Esophagus squamous epithelium (tissue), 5 donors: ENCODE data around the gene LARP6. TPM values are rescaled to one million over a fixed set of nuclear protein-coding genes. Genes with fewer than 3 reads are reported as not detected.

Experiments used
- DNase-seq: peaks from one replicate; lab custom pipeline; 2025; lab: John Stamatoyannopoulos, UW
- H3K27ac ChIP-seq, 4 donors: fragments of 200-600 bp; sonication (generic); one replicate each; pipeline ENCODE4 v1.5.1; 2016 to 2019; ENCODE audit warnings: mild to moderate bottlenecking in 1 of 4
- H3K27me3 ChIP-seq, 4 donors: fragments of 200-600 bp; sonication (generic); 1 replicate in 3 of 4; 2 replicates in 1 of 4; pipeline versions ENCODE4 v1.5.1 to v1.6.0; 2017 to 2021; ENCODE audit warnings: antibody characterized with exemption in 1 of 4
- H3K36me3 ChIP-seq, 3 donors: fragments of 200-600 bp; sonication (generic); one replicate each; pipeline ENCODE4 v1.5.1; 2016 to 2019
- H3K4me1 ChIP-seq, 3 donors: fragments of 200-600 bp; sonication (generic); one replicate each; pipeline ENCODE4 v1.5.1; 2017 to 2019
- H3K4me3 ChIP-seq, 4 donors: fragments of 200-600 bp; sonication (generic); 1 replicate in 3 of 4; 2 replicates in 1 of 4; pipeline ENCODE4 v1.5.1; 2016 to 2019; ENCODE audit warnings: mild to moderate bottlenecking in 2 of 4, moderate library complexity in 1 of 4
- H3K9me3 ChIP-seq, 3 donors: fragments of 200-600 bp; sonication (generic); one replicate each; pipeline ENCODE4 v1.5.1; 2016 to 2019
- POLR2A ChIP-seq, 4 donors: fragments of 450-650 bp; IDR thresholded peaks; one replicate each; pipeline ENCODE4 v1.6.1; 2017; ENCODE audit warnings: antibody characterized with exemption in 4 of 4, mild to moderate bottlenecking in 4 of 4, moderate library complexity in 3 of 4
- WGBS, 2 donors: methylation state at CpG; one replicate each; pipeline ENCODE4 v1.1.5; 2018; 5-methylcytosine and 5-hydroxymethylcytosine counted together
- intact Hi-C: fragments of 100-400 bp; cut with DNase I; formaldehyde crosslinking; loops from one replicate; pipeline ENCODE4 v1.15.0; 2022
- total RNA-seq, 4 donors: library from RNA; depleted of rRNA; stranded (reverse); fragments of >200 nt; gene quantifications; one replicate each; pipeline ENCODE4 v1.1.0, GENCODE V29; 2016
- TF ChIP-seq, protein P1 (sequence below), 6 experiments: fragments of 450-650 bp in 4 of 6; fragments of 200-600 bp in 2 of 6; sonication (generic) in 2 of 6; IDR thresholded peaks; one replicate each; pipeline ENCODE4 v1.5.1; 2016 to 2019; ENCODE audit warnings: antibody characterized with exemption in 6 of 6, mild to moderate bottlenecking in 4 of 6, moderate library complexity in 4 of 6
- donor health status: DM: yes; HTN: yes; CAD: no.

The LARP6 gene
- total RNA-seq, 4 donors from 2014 or later = 0.30 to 18.7 (median 2.8) TPM

- DNase-seq = no peak
- 38 to 80% methylated on average over 2 of the region's 2 CpGs for WGBS, 2 donors
- TF ChIP-seq POLR2A (IDR thresholded peaks at IDR 0.05) = no peak
- TF ChIP-seq, protein P1, sequence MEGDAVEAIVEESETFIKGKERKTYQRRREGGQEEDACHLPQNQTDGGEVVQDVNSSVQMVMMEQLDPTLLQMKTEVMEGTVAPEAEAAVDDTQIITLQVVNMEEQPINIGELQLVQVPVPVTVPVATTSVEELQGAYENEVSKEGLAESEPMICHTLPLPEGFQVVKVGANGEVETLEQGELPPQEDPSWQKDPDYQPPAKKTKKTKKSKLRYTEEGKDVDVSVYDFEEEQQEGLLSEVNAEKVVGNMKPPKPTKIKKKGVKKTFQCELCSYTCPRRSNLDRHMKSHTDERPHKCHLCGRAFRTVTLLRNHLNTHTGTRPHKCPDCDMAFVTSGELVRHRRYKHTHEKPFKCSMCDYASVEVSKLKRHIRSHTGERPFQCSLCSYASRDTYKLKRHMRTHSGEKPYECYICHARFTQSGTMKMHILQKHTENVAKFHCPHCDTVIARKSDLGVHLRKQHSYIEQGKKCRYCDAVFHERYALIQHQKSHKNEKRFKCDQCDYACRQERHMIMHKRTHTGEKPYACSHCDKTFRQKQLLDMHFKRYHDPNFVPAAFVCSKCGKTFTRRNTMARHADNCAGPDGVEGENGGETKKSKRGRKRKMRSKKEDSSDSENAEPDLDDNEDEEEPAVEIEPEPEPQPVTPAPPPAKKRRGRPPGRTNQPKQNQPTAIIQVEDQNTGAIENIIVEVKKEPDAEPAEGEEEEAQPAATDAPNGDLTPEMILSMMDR (IDR thresholded peaks at IDR 0.05) = no peak
These were observed 23.3 kb downstream of the LARP6 start for GRCh38 chr15:70830615-70831014.

GRCh38 chr15:70829371-70830166 lies 24.4 kb downstream of the LARP6 start:
- peaks cover 0 to 21% (median 0%) of the 10 kb centered on the region in 3 donors for H3K36me3 ChIP-seq
- no peak overlapping the region for H3K4me3 ChIP-seq
- WGBS, 2 donors = 70 to 75% methylated on average over 9 of the region's 9 CpGs
- TF ChIP-seq, protein P1 (IDR thresholded peaks at IDR 0.05) = no peak
- TF ChIP-seq POLR2A (IDR thresholded peaks at IDR 0.05) = no peak
- DNase-seq = no peak
- no peaks in the 10 kb centered on the region for H3K9me3 ChIP-seq
- no peak overlapping the region for H3K27ac ChIP-seq
- H3K27me3 ChIP-seq = no peaks in the 10 kb centered on the region
- intact Hi-C loops = no loop called here
- H3K4me1 ChIP-seq = peaks cover 0 to 38% (median 16%) of the 10 kb centered on the region in 3 donors

More at GRCh38 chr15:70830615-70831014, 23.3 kb downstream of the LARP6 start:
- no peaks in the 10 kb centered on the region for H3K9me3 ChIP-seq
- no peaks in the 10 kb centered on the region for H3K27me3 ChIP-seq
- intact Hi-C loops = no loop called here
- no peak overlapping the region for H3K27ac ChIP-seq
- no peak overlapping the region for H3K4me3 ChIP-seq
- peaks cover 0 to 28% (median 16%) of the 10 kb centered on the region in 3 donors for H3K4me1 ChIP-seq
- peaks cover 0 to 21% (median 0%) of the 10 kb centered on the region in 3 donors for H3K36me3 ChIP-seq

DNA sequence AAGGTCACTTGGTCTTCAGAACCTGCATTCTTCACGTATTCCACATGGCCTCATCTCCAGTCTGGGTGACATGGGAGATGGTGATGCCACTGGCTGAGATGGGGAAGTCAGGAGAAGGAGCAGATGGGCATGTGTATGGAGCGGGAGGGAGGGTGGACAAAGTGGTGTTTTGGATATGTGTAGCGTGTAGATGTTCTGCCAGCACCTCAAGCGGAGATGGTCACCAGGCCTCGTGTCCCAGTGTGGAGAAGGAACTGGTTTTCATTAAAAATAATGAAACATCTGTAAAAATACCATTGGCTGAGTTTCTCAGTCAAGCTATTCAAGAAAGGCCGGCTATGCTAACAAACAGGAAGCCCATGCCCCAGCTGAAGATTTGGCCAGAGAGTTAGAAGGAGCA lies 26.2 kb downstream of the LARP6 start:
- intact Hi-C loops = no loop called here
- peaks cover 0 to 19% (median 0%) of the 10 kb centered on the region in 3 donors for H3K36me3 ChIP-seq
- H3K27ac ChIP-seq = no peak overlapping the region
- peaks cover 0 to 27% (median 10%) of the 10 kb centered on the region in 3 donors for H3K4me1 ChIP-seq
- H3K9me3 ChIP-seq = no peaks in the 10 kb centered on the region
- H3K27me3 ChIP-seq = no peaks in the 10 kb centered on the region
- no peak for TF ChIP-seq POLR2A (IDR thresholded peaks at IDR 0.05)
- TF ChIP-seq, protein P1 (IDR thresholded peaks at IDR 0.05) = no peak
- 83 to 89% methylated on average over 6 of the region's 6 CpGs for WGBS, 2 donors
- no peak overlapping the region for H3K4me3 ChIP-seq
- no peak for DNase-seq

DNA sequence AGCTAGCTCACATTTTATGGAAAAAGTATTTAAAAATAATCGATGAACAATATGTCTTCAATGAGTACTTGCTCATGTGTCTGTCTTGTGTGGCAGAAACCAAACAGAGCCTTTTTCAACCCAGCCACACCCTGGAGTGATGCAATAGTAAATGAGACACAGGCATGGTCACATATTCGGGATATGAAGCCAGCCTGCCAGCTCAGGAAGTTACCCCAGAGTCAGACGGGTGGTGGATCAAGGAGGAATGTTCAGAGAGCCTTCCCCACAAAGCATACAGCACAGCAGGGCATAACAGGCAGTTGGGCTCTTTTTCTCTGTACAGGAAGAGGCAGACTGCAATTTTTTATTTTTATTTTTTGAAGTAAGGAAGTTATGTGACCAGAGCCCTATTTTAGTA lies 27.3 kb downstream of the LARP6 start:
- intact Hi-C loops = no loop called here
- no peak for TF ChIP-seq POLR2A (IDR thresholded peaks at IDR 0.05)
- TF ChIP-seq, protein P1 (IDR thresholded peaks at IDR 0.05) = no peak
- 12 to 14% methylated on average over 3 of the region's 3 CpGs for WGBS, 2 donors
- no peak for DNase-seq
- H3K27me3 ChIP-seq = no peaks in the 10 kb centered on the region
- H3K27ac ChIP-seq = peak overlapping the region in 3 of 4 donors; percentile 44 to 62 (median 44)
- no peaks in the 10 kb centered on the region for H3K9me3 ChIP-seq
- H3K4me1 ChIP-seq = peaks cover 0 to 27% (median 10%) of the 10 kb centered on the region in 3 donors
- H3K4me3 ChIP-seq = no peak overlapping the region
- peaks cover 0 to 8% (median 0%) of the 10 kb centered on the region in 3 donors for H3K36me3 ChIP-seq

DNA sequence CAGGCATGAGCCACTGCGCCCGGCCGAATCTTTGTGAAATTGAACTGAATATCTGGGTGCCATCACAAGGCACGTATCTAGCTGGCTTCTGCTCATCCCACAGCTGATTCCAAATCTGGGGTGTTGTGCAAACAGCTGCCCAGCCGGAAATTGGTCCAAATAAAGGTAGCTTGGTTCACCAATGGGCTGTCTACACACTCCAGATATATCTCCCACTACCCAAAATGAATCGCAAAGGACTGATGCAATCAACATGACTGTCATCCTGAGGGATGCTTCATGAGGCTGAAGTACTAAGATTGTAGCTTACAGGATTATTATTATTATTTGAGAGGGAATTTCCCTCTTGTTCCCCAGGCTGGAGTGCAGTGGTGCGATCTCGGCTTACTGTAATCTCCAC lies 28.1 kb downstream of the LARP6 start:
- 77 to 80% methylated on average over 5 to 8 of the region's 8 CpGs for WGBS, 2 donors
- intact Hi-C loops = no loop called here
- Histone ChIP-seq H3K4me1 (peaks cover 0 to 27% (median 10%) of the 10 kb centered on the region in 3 donors), H3K27me3 (no peaks in the 10 kb centered on the region), H3K27ac (peak overlapping the region in 3 of 4 donors; percentile 44 to 62 (median 44)), H3K36me3 (peaks cover 0 to 2% (median 0%) of the 10 kb centered on the region in 3 donors), H3K4me3 (no peak overlapping the region), H3K9me3 (no peaks in the 10 kb centered on the region)
- no peak for DNase-seq
- TF ChIP-seq, protein P1 (IDR thresholded peaks at IDR 0.05) = no peak
- TF ChIP-seq POLR2A (IDR thresholded peaks at IDR 0.05) = no peak
